HG03175 (cell line): ENCODE data around the gene RIN3.
"Not testable (repeated sequence)": the region's sequence is repeated elsewhere in the genome, so short reads cannot be mapped to it uniquely, and the experiment has no call there.

Source experiments
- ATAC-seq: cut with Tn5 transposase; IDR thresholded peaks from one replicate; pipeline ENCODE4 v1.9.1; 2021; ENCODE audit warnings: mild to moderate bottlenecking, moderate library complexity; ENCODE audit not compliant: unreplicated experiment

RIN3 gene

DNA sequence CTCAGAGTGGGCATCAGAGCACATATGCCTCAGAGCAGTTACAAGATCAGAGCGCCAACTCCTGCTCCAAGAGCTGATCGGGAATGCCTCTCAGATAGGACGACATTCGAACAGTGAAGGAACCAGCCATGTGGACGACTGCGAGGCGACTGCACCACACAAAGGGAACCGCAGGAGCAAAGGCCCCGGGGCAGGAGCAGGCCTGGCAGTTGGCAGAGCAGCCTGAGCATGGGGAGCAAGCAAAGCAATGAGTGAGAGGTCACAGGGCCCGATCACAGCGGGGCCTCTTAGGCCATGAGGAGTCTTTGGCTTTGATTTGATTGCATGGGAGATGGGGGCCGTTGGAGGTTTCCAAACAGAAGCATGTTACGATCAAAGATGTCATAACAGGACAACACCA, 144.6 kb downstream of the RIN3 start:
- ATAC-seq = no peak

DNA sequence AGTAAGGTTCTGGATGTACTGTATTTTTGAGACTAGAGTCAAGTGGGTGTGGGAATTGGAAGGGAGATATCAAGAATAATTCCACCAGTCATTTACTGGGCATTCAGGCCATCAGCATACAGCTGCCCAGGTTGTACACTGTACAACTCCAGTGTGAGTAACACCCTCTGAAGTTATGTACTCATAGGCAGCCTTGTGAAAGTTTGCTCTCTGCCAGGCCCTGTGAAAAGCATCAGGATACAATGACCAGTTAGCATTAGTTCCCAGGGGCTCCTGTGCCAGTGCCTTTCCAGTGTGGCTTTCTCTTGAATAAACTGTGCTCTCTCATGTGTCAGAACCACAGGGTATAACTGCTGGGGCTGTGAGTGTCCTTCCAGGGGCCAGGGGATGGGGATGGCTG, 145.1 kb downstream of the RIN3 start:
- ATAC-seq = no peak

GRCh38 chr14:92659765-92660561, 146.4 kb downstream of the RIN3 start:
- ATAC-seq = no peak

DNA sequence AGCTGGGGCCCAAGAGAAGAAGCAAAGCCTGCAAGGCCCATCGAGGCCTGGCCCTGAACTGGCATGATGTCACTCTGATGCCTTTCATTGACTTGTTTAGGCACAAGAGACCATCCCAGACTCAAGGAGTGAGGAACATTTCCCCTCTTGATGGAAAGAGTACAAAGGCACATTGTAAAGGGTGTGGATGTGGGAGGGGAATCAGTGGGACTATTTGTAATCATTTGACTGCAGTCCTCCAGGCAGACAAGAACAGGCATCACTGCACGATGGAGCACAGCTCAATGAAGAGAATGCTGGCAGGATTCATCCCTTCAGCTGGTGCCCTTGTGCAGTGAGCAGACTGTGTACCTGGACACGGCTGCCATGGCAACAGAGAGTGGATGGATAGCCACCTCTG, 147.0 kb downstream of the RIN3 start:
- ATAC-seq = no peak

GRCh38 chr14:92663049-92663448, 149.5 kb downstream of the RIN3 start:
- no peak for ATAC-seq

- no peak for ATAC-seq
Measured at GRCh38 chr14:92665661-92666110, 152.1 kb downstream of the RIN3 start.

DNA sequence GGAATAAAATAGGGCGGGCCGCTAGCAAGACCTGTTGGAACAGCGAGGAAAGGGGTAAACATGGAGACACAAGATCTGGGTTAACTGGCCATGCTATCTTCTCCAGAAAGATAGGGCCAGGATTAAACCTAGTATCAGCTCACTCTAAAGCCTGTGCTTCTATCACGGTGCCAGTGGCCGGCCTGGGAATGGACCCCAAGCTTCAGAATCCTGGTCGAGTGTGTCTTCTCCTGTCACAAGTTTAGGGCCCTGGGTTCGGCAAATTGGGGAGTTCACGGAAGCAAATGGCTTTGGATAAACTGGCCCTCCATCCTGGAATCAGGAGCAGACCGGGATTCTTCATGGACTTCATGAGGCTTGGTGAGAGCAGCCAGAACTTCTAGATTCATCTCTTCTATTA, 152.7 kb downstream of the RIN3 start:
- no peak for ATAC-seq

DNA sequence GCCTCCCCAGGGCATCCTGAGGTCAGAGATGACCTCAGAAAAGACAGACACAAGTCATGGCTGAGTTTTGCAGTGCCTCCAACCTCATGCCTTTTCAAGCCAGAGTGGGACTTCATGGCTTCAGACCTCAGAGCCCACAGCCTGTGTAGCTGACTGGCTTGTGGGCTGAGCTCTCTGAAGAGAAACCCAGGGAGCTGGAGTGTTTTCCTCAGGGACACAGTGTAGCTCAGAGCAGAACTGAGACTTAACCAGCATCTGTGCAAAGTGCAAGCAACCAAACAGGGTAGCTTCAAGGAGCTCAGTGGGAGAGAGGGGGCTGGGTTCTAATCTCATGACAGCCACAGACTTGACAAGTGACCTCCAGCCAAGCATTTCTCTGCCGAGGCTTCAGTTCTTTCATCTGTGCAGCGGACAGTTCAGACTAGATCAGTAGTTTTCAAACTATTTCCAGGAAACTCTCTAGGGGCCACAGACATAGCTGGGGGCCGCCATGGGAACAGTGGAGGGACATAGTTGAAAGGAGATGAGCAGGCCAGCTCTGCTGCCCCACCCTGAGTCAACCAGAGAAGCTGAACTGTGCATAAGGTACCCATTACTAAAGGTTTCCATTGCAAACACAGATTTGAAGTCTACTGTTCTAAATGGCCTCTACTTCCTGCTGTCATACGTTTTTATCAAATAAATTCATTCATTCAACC, 154.8 kb downstream of the RIN3 start:
- ATAC-seq = peak; percentile 32

DNA sequence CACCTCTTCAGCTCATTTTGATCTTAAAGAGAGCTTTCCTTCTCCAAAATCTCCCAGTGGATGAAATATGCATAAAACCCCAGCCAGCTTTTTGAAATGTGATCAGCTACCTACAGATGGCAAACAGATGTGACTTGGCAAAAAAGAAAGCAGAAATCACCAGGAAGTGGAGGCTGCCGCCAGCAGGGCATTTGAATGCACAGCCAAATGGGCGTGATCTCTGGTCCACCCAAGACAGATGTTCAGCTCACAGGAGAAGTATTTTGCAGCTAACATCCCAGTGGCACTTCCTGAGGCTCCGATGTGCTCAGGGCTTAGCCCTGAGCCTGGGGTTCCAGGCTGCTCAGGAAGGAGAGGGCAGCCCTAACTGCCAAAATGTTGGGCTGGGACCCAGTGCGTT, 156.6 kb downstream of the RIN3 start:
- ATAC-seq = no peak

GRCh38 chr14:92670643-92671366, 157.2 kb downstream of the RIN3 start:
- no peak for ATAC-seq

DNA sequence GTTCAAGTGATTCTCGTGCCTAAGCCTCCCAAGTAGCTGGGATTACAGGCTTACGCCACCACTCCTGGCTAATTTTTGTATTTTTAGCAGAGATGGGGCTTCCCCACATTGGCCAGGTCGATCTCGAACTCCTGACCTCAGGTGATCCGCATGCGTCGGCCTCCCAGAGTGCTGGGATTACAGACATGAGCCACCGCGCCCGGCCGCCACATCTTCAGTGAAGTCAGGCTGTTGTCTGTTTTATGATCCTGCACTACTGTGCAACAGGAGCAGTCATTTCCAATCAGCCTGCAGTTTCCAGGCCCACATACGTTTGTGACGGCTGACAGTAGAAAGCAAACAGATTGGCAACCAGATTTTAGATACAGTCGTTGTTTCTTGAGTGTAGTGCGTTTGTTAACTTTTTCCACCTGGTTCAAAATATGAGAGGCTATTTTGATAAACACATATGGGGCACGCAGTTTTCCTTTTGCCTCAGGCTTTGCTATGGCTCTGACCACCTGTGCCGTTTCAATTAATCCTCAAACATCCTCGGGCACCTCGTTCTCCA, 160.1 kb downstream of the RIN3 start:
- ATAC-seq = no peak

DNA sequence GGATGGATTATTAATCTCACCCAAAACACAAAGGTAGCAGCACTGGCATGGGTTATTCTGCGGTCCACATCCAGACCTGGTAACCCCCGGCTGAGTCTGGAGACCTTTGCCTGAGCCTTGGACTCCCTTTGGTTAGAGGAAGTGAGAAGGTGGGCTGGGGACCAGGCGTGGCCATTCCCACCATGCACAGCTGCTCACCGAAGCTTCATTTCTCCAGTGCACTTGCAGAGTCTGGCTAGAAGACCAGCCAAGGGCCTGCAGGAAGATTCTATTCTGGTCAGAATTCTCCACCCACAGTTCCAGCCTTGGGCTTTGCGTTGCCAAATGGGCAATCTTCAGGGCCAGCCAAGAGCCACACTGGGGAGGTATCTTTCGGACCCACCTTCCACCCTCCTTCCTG, 161.8 kb downstream of the RIN3 start:
- no peak for ATAC-seq

DNA sequence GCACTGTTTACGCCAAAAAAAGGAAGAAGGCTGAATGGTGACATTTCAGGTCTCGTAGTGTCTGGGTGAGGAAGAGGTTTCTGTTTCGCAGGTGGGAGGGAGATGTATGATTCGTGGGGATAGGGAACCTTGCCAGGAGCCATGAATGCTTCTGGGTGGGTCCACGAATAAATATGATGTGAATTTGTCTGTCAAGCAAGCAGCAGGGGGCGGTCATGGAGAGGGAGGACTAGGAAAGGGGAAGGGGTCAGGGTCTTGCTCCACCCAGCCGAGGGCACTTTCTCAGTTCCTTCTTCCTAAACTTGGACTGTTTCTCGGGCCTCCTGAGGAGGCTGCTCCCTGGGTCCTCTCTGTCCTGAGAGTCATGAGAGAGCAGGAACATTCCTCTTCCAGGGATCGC, 162.4 kb downstream of the RIN3 start:
- ATAC-seq = no peak

DNA sequence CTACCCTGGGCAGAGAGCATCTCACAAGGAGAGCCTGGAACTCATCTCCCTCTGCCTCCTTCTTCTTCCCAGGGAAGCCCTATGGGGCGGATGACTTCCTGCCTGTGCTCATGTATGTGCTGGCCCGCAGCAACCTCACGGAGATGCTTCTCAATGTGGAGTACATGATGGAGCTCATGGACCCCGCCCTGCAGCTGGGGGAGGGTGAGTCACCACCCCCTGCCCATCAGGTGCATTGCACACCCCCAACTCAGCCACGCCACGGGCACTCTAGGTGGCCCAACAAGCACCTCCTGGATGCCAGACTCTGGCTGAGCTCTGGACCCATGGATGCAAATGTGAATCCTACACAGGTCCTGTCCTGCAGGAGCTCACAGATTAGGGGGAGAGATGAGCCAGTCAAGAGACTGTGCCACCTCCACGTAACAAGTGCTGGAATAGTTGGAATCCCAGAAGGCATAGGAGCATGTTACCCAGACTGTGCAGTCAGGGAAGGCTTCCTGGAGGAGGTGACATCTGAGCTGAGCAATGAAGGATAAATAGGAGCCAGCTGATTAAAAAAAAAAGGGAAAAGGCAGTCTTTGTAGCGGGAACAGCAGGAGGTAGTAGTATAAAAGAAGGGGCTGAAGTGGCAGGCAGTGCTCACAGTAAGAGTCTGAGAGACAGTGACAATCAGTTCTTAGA, 163.0 kb downstream of the RIN3 start:
- ATAC-seq = no peak

GRCh38 chr14:92677087-92677668, 163.6 kb downstream of the RIN3 start:
- ATAC-seq = peak; percentile 79

DNA sequence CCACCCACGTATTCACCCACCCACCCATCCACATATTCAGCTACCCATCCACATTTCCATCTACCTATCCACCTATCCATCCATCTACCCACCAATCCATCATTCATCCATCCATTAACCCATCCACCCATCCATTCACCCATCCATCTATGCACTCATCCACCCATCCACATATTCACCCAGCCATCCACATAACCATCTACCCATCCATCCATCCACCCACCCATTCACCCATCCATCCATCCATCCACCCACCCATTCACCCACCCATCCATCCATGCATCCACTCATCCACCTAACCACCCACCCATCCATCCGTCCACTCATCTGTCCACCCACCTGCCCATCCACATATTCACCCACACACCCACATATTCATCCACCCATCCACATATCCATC, 164.4 kb downstream of the RIN3 start:
- ATAC-seq = no peak

DNA sequence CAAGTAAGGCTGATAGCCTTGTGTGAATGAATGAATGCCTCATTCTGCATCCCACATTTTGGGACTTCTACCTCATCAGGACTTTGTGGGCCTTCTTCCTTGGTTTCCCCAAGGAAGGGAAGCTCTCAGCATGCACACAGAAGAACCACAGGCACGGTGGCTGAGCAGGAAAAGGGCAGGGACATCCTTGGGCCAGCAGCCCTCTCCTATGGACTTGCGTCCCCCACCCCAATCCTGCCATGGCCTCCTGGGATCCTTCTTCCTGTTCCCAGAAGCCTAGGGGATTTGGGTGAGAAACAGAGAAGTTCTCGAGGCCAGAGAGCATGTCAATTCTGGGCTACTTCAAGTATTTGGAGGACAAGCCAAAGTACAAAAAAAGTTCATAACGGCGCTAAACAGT, 165.2 kb downstream of the RIN3 start:
- ATAC-seq = no peak

DNA sequence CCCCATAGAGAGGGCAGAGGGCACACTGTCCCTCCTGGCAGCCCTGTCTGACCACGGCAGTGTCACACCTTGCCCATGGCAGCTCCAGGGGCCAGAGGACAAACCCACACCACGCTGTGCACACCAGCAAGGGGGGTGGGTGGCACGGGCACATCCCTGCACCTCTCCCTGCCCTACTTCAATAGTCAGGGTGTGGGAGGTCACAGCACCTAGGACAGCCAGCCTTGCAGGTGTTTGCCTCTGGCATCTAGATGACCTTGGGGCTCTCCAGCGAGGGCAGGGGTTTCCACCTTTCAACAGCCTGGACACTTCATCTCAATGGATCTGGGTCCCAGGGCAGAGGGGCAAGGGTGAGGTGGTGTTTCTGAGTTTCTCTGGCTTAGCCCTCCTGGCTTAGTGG, 165.7 kb downstream of the RIN3 start:
- no peak for ATAC-seq

- ATAC-seq = not testable (repeated sequence)
Measured at GRCh38 chr14:92680330-92680729, 166.7 kb downstream of the RIN3 start.

- no peak for ATAC-seq
Measured at GRCh38 chr14:92680781-92681650, 167.4 kb downstream of the RIN3 start.
